Liver (tissue), 9 donors: ENCODE results near the gene WDR82. TPM values are rescaled to one million over a fixed set of nuclear protein-coding genes. Genes with fewer than 3 reads are reported as not detected.

Experiments used
- DNase-seq: peaks from one replicate; pipeline ENCODE4 v3.0.0-alpha.2; 2017; ENCODE audit warnings: low spot score
- H3K27ac ChIP-seq, 2 donors: one replicate each; pipeline ENCODE4 v1.7.0; 2013; ENCODE audit warnings: inconsistent platforms in 2 of 2, low read length in 2 of 2, control low read depth in 1 of 2, low read depth in 1 of 2, mild to moderate bottlenecking in 1 of 2
- H3K27me3 ChIP-seq, 4 donors: one replicate each; pipeline versions ENCODE4 v1.6.1 to v1.7.0; 2013; ENCODE audit warnings: low read length in 3 of 4, inconsistent platforms in 1 of 4, mild to moderate bottlenecking in 1 of 4, moderate library complexity in 1 of 4; ENCODE audit not compliant: control insufficient read depth in 4 of 4, insufficient read depth in 4 of 4
- H3K36me3 ChIP-seq, 4 donors: one replicate each; pipeline versions ENCODE4 v1.6.1 to v1.7.0; 2013; ENCODE audit warnings: low read length in 3 of 4, mild to moderate bottlenecking in 3 of 4, low read depth in 1 of 4, moderate library complexity in 1 of 4; ENCODE audit not compliant: control insufficient read depth in 4 of 4, insufficient read depth in 3 of 4
- H3K4me1 ChIP-seq, 4 donors: one replicate each; pipeline versions ENCODE4 v1.6.1 to v1.7.0; 2013; ENCODE audit warnings: low read length in 3 of 4, mild to moderate bottlenecking in 3 of 4, moderate library complexity in 1 of 4; ENCODE audit not compliant: control insufficient read depth in 4 of 4, insufficient read depth in 4 of 4
- H3K4me3 ChIP-seq, 3 donors: one replicate each; pipeline versions ENCODE4 v1.6.1 to v1.7.0; 2013; ENCODE audit warnings: low read length in 3 of 3, control low read depth in 1 of 3, low read depth in 1 of 3, mild to moderate bottlenecking in 1 of 3
- H3K9ac ChIP-seq, 2 donors: one replicate each; pipeline ENCODE4 v1.7.0; 2013; ENCODE audit warnings: low read length in 2 of 2, mild to moderate bottlenecking in 2 of 2, moderate library complexity in 2 of 2, control low read depth in 1 of 2, low read depth in 1 of 2
- H3K9me3 ChIP-seq, 4 donors: one replicate each; pipeline versions ENCODE4 v1.6.1 to v1.7.0; 2013; ENCODE audit warnings: low read length in 3 of 4; ENCODE audit not compliant: control insufficient read depth in 4 of 4
- EGR1 ChIP-seq, 2 donors: IDR thresholded peaks; 2 replicates each; pipeline ENCODE4 v1.6.1; 2016 to 2018; ENCODE audit warnings: antibody characterized with exemption in 2 of 2, low read depth in 2 of 2
- FOXA1 ChIP-seq: IDR thresholded peaks from 2 replicates; pipeline ENCODE4 v1.6.1; 2016; ENCODE audit warnings: antibody characterized with exemption
- FOXA2 ChIP-seq: IDR thresholded peaks from 2 replicates; pipeline ENCODE4 v1.6.1; 2016; ENCODE audit warnings: antibody characterized with exemption
- GABPA ChIP-seq, 2 donors: IDR thresholded peaks in 1 of 2; conservative IDR thresholded peaks in 1 of 2; 2 replicates each; pipeline ENCODE4 v1.6.1; 2016; ENCODE audit warnings: antibody characterized with exemption in 2 of 2, mild to moderate bottlenecking in 1 of 2, moderate library complexity in 1 of 2
- HNF4A ChIP-seq, 2 donors: conservative IDR thresholded peaks; 2 replicates each; pipeline ENCODE4 v1.6.1; 2016; ENCODE audit warnings: antibody characterized with exemption in 2 of 2, mild to moderate bottlenecking in 2 of 2
- HNF4G ChIP-seq: IDR thresholded peaks from 2 replicates; pipeline ENCODE4 v1.6.1; 2016; ENCODE audit warnings: antibody characterized with exemption
- JUND ChIP-seq, 2 donors: IDR thresholded peaks; 2 replicates each; pipeline ENCODE4 v1.6.1; 2016; ENCODE audit warnings: antibody characterized with exemption in 2 of 2
- NR2F2 ChIP-seq: IDR thresholded peaks from 2 replicates; pipeline ENCODE4 v1.6.1; 2016; ENCODE audit warnings: antibody characterized with exemption
- RAD21 ChIP-seq, 2 donors: IDR thresholded peaks; 2 replicates each; pipeline ENCODE4 v1.6.1; 2016; ENCODE audit warnings: antibody characterized with exemption in 2 of 2, mild to moderate bottlenecking in 2 of 2
- RXRA ChIP-seq, 2 donors: IDR thresholded peaks; 2 replicates each; pipeline ENCODE4 v1.6.1; 2017 to 2018; ENCODE audit warnings: antibody characterized with exemption in 2 of 2, mild to moderate bottlenecking in 1 of 2
- SP1 ChIP-seq: IDR thresholded peaks from 2 replicates; pipeline ENCODE4 v1.6.1; 2018; ENCODE audit warnings: antibody characterized with exemption, mild to moderate bottlenecking
- TAF1 ChIP-seq: conservative IDR thresholded peaks from 2 replicates; pipeline ENCODE4 v1.6.1; 2016; ENCODE audit warnings: antibody characterized with exemption, mild to moderate bottlenecking
- YY1 ChIP-seq: IDR thresholded peaks from 2 replicates; pipeline ENCODE4 v1.6.1; 2016; ENCODE audit warnings: antibody characterized with exemption, mild to moderate bottlenecking
- WGBS: extraction: QIAGEN DNeasy Blood & Tissue Kit; methylation state at CpG from one replicate; pipeline ENCODE4 v1.1.7; 2013; 5-methylcytosine and 5-hydroxymethylcytosine counted together
- polyA plus RNA-seq, 2 donors: library from polyadenylated mRNA; stranded (reverse) in 1 of 2; unstranded in 1 of 2; fragments of 200-250 nt in 1 of 2; fragments of >200 nt in 1 of 2; fragmentation: Nextera tagmentation in 1 of 2; extraction: Ambion mirVana in 1 of 2; gene quantifications; one replicate each; pipeline versions ENCODE4 v1.2.1 to v1.2.3, GENCODE V29; 2013 to 2015
- total RNA-seq, 2 donors: library from RNA; depleted of rRNA; stranded (reverse); fragments of >200 nt; gene quantifications; one replicate each; pipeline ENCODE4 v1.2.3, GENCODE V29; 2014
- TF ChIP-seq, protein P1 (sequence below): IDR thresholded peaks from 2 replicates; pipeline ENCODE4 v1.6.1; 2016; ENCODE audit warnings: antibody characterized with exemption, mild to moderate bottlenecking
- TF ChIP-seq, protein P2 (sequence below): IDR thresholded peaks from 2 replicates; pipeline ENCODE4 v1.6.1; 2016; ENCODE audit warnings: antibody characterized with exemption
- TF ChIP-seq, protein P3 (sequence below): IDR thresholded peaks from 2 replicates; pipeline ENCODE4 v1.6.1; 2016; ENCODE audit warnings: antibody characterized with exemption
- TF ChIP-seq, protein P4 (sequence below): IDR thresholded peaks from 2 replicates; pipeline ENCODE4 v1.6.1; 2016; ENCODE audit warnings: antibody characterized with exemption
- donor health status: healthy.
- donor health status: healthy.
- donor health status: healthy.
- donor health status: healthy.
- donor health status: healthy.

The WDR82 gene
- total and polyA plus RNA-seq, 4 donors: 4.3 to 44.3 (median 25.5) TPM

DNA sequence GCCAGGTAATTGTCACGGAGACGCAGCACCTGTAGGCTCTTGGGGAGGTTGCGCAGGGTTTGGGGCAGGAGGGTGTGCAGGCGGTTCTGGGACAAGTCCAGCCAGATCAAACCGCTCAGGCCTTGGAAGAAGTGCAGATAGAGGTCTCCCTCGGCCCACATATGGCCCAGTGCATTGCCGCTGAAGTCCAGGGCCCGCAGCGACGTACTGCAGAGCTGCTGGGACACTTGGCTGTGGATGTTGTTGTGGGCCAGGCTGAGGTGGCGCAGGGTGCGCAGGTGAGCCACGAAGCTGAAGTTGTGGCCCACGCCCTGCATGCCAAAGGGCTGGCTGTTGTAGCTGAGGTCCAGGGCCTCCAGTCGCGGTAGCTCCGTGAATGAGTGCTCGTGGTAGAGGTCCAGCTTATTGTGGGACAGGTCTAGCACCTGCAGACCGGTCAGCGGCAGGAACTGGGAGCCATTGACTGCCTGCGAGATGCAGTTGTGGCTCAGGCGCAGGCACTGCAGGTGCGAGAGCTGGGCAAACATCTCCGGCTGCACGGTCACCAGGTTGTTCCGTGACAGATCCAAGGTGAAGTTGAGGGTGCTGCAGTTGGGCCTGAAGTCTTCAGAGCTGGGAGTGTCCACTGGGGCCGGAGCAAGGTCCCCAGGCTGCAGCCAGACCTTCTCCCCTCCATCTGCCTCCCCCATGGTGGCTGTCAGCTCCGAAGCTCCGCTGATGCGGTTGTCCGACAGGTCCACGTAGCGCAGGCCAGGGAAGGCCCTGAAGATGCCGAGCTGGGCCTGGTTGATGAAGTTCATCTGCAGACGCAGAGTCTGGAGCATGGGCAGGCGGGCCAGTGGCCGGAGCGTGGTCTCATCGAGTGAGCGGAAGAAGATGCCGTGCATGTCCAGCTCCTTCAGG lies 55.9 kb downstream of the WDR82 start:
- Histone ChIP-seq H3K27ac (no peak overlapping the region), H3K36me3 (no peaks in the 10 kb centered on the region), H3K4me1 (peaks cover 0 to 7% (median 4%) of the 10 kb centered on the region in 4 donors), H3K4me3 (no peak overlapping the region), H3K9ac (no peak overlapping the region), H3K27me3 (no peaks in the 10 kb centered on the region), H3K9me3 (no peaks in the 10 kb centered on the region)
- no peak for DNase-seq
- TF ChIP-seq, protein P1, sequence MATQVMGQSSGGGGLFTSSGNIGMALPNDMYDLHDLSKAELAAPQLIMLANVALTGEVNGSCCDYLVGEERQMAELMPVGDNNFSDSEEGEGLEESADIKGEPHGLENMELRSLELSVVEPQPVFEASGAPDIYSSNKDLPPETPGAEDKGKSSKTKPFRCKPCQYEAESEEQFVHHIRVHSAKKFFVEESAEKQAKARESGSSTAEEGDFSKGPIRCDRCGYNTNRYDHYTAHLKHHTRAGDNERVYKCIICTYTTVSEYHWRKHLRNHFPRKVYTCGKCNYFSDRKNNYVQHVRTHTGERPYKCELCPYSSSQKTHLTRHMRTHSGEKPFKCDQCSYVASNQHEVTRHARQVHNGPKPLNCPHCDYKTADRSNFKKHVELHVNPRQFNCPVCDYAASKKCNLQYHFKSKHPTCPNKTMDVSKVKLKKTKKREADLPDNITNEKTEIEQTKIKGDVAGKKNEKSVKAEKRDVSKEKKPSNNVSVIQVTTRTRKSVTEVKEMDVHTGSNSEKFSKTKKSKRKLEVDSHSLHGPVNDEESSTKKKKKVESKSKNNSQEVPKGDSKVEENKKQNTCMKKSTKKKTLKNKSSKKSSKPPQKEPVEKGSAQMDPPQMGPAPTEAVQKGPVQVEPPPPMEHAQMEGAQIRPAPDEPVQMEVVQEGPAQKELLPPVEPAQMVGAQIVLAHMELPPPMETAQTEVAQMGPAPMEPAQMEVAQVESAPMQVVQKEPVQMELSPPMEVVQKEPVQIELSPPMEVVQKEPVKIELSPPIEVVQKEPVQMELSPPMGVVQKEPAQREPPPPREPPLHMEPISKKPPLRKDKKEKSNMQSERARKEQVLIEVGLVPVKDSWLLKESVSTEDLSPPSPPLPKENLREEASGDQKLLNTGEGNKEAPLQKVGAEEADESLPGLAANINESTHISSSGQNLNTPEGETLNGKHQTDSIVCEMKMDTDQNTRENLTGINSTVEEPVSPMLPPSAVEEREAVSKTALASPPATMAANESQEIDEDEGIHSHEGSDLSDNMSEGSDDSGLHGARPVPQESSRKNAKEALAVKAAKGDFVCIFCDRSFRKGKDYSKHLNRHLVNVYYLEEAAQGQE: no peak
- TF ChIP-seq NR2F2 (no peak), HNF4G (no peak), HNF4A (conservative IDR thresholded peaks at IDR 0.05) (no peak), TAF1 (no peak), FOXA2 (no peak), RXRA (IDR thresholded peaks at IDR 0.05) (no peak), RAD21 (IDR thresholded peaks at IDR 0.05) (no peak), YY1 (no peak), JUND (IDR thresholded peaks at IDR 0.05) (no peak), EGR1 (IDR thresholded peaks at IDR 0.05; ENCODE audit: low read depth in 2 of 2) (no peak), FOXA1 (no peak)
- TF ChIP-seq, protein P2, sequence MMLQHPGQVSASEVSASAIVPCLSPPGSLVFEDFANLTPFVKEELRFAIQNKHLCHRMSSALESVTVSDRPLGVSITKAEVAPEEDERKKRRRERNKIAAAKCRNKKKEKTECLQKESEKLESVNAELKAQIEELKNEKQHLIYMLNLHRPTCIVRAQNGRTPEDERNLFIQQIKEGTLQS: no peak
- TF ChIP-seq, protein P3, sequence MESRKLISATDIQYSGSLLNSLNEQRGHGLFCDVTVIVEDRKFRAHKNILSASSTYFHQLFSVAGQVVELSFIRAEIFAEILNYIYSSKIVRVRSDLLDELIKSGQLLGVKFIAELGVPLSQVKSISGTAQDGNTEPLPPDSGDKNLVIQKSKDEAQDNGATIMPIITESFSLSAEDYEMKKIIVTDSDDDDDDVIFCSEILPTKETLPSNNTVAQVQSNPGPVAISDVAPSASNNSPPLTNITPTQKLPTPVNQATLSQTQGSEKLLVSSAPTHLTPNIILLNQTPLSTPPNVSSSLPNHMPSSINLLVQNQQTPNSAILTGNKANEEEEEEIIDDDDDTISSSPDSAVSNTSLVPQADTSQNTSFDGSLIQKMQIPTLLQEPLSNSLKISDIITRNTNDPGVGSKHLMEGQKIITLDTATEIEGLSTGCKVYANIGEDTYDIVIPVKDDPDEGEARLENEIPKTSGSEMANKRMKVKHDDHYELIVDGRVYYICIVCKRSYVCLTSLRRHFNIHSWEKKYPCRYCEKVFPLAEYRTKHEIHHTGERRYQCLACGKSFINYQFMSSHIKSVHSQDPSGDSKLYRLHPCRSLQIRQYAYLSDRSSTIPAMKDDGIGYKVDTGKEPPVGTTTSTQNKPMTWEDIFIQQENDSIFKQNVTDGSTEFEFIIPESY: no peak
- TF ChIP-seq, protein P4, sequence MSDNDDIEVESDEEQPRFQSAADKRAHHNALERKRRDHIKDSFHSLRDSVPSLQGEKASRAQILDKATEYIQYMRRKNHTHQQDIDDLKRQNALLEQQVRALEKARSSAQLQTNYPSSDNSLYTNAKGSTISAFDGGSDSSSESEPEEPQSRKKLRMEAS: no peak
- 93% methylated on average over 41 of the region's 41 CpGs for WGBS

DNA sequence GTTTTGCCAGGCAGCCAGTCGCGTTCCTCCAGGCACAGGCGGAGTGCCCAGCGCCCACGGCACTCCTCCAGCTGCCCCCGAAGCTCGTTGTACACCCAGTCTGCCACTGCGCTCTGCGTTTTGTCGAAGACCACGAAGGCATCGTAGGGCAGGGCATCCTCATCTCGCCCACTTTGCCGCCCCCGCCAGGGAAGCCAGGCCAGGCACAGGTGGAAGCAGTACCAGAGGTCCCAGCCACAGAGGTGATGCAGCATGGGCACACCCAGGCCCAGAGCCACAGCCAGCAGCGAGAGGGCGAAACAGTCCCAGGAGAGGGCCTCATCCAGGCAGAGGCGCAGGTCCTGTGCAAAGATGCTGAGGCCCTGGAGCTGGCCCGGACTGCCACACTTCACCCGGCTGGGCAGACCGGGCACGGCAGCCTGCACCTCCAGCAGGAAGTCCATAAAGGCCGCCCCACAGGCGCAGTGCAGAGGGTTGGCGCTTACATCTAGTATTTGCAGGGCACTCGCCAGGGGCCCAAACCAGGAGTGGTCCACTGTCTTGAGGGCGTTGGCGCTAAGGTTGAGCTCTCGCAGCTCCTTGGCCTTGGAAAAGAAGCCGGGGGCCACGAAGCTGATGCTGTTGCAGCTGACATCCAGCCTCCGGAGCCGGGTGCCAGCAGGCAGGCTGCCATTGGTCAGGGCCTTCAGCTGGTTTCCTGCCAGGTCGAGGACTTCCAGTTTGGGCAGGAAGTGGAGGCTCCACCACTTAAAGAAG lies 56.7 kb downstream of the WDR82 start:
- H3K4me1 ChIP-seq: peaks cover 0 to 12% (median 7%) of the 10 kb centered on the region in 4 donors
- H3K36me3 ChIP-seq: no peaks in the 10 kb centered on the region
- WGBS: 88% methylated on average over 34 of the region's 34 CpGs
- DNase-seq: no peak
- no peaks in the 10 kb centered on the region for H3K9me3 ChIP-seq
- H3K27me3 ChIP-seq: no peaks in the 10 kb centered on the region
- H3K4me3 ChIP-seq: no peak overlapping the region
- H3K9ac ChIP-seq: no peak overlapping the region
- no peak overlapping the region for H3K27ac ChIP-seq
- no peak for TF ChIP-seq TAF1
- TF ChIP-seq, protein P4: no peak
- no peak for TF ChIP-seq RXRA (IDR thresholded peaks at IDR 0.05)
- TF ChIP-seq YY1: no peak
- no peak for TF ChIP-seq RAD21 (IDR thresholded peaks at IDR 0.05)
- TF ChIP-seq SP1: no peak
- TF ChIP-seq NR2F2: no peak
- no peak for TF ChIP-seq FOXA2
- TF ChIP-seq HNF4G: no peak
- TF ChIP-seq GABPA (IDR thresholded peaks at IDR 0.05 in 1 of 2, conservative IDR thresholded peaks at IDR 0.05 in 1 of 2): no peak
- TF ChIP-seq, protein P2: no peak
- TF ChIP-seq, protein P1: no peak
- TF ChIP-seq FOXA1: no peak
- TF ChIP-seq JUND (IDR thresholded peaks at IDR 0.05): no peak
- TF ChIP-seq EGR1 (IDR thresholded peaks at IDR 0.05; ENCODE audit: low read depth in 2 of 2): no peak
- TF ChIP-seq HNF4A (conservative IDR thresholded peaks at IDR 0.05): no peak
